ENCODE measurements around the gene MTNR1B. TPM values are rescaled to one million over a fixed set of nuclear protein-coding genes. Genes with fewer than 3 reads are reported as not detected.

Gene MTNR1B
- total and polyA plus RNA-seq, 4 donors: not detected

DNA sequence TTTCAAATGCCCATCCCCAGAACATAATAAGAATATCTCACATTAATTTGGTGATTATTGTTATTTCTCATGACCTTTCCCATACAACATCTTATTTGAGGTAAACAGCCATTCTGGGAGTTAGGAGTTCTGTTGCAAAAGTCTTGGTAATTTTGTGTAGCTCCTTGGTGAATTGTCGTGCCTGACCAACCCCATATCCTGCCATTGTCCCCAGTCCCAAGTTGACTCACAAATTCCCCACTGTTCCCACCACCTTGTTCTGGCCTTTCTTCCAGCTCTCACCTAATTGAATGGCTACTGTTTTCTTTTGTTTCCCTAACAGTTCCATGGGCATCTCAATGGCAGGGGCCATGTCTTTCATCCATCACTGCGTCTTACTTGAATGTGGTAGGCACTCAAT is 8.0 kb downstream of the MTNR1B start:
- no peak overlapping the region for H3K27ac ChIP-seq (ENCODE audit: low read depth in 1 of 2, low read length in 1 of 2)
- H3K4me3 ChIP-seq: no peak overlapping the region
- TF ChIP-seq, protein P1, sequence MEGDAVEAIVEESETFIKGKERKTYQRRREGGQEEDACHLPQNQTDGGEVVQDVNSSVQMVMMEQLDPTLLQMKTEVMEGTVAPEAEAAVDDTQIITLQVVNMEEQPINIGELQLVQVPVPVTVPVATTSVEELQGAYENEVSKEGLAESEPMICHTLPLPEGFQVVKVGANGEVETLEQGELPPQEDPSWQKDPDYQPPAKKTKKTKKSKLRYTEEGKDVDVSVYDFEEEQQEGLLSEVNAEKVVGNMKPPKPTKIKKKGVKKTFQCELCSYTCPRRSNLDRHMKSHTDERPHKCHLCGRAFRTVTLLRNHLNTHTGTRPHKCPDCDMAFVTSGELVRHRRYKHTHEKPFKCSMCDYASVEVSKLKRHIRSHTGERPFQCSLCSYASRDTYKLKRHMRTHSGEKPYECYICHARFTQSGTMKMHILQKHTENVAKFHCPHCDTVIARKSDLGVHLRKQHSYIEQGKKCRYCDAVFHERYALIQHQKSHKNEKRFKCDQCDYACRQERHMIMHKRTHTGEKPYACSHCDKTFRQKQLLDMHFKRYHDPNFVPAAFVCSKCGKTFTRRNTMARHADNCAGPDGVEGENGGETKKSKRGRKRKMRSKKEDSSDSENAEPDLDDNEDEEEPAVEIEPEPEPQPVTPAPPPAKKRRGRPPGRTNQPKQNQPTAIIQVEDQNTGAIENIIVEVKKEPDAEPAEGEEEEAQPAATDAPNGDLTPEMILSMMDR (IDR thresholded peaks at IDR 0.05; ENCODE audit: control extremely low read depth, extremely low read depth): no peak
- H3K9ac ChIP-seq (ENCODE audit: insufficient read depth in 1 of 2, low read length in 2 of 2): no peak overlapping the region
- no peaks in the 10 kb centered on the region for H3K27me3 ChIP-seq (ENCODE audit: control insufficient read depth in 3 of 3, insufficient read depth in 3 of 3, low read length in 2 of 3)
- no peak for ATAC-seq (ENCODE audit: insufficient read depth, low FRiP score)
- 63 to 72% methylated on average over 2 of the region's 2 CpGs for whole genome bisulfite sequencing, 2 donors
- no peak for DNase-seq
- no peaks in the 10 kb centered on the region for H3K4me1 ChIP-seq (ENCODE audit: control insufficient read depth in 5 of 5, insufficient read depth in 5 of 5, low read length in 5 of 5)
- H3K9me3 ChIP-seq (ENCODE audit: control insufficient read depth in 4 of 4, insufficient read depth in 3 of 4, low read length in 3 of 4): peaks cover 0 to 7% (median 0%) of the 10 kb centered on the region in 4 donors
- H3K36me3 ChIP-seq (ENCODE audit: control insufficient read depth in 4 of 4, insufficient read depth in 4 of 4, low read length in 4 of 4): no peaks in the 10 kb centered on the region

DNA sequence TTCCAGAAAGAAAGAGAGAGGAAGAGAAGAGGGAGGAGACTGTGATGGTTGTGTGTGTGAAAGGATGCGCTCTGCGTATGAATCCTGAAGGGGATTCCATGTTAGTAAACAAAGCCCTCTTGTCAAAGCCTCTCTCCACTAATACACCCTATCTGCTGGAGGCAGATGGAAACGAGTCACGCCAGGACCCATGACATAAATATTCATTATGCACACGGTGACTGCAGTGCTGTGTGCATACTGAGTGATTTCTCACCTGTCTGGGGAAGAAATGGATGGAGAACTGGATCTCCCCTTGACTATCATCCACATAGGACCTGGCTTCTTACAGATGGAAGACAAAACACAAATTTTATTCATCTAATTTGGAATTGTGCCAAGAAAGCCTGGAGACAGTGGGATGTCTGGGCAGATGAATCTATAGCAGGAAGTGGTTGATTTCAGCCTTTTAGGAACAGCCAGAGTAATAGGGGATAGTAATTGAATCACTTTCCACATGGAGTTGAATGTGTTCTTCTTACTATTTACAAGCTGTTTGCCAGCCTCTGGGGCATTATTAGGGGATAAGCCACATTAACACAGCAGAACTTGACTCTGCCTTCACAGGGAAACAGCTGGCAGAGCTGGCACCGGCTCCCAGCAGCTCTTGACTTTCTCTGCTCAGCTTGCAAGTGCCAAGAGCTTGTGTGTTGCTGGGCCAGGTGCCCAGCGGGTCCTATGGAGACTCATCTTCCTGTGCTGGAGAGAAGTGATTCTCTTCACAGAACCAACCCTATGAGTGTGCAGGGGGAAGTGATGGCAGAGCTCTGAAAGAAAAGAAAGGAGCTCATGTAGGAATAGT is 9.0 kb downstream of the MTNR1B start:
- Histone ChIP-seq H3K9ac (ENCODE audit: insufficient read depth in 1 of 2, low read length in 2 of 2) (no peak overlapping the region), H3K27ac (ENCODE audit: low read depth in 1 of 2, low read length in 1 of 2) (no peak overlapping the region), H3K4me3 (no peak overlapping the region), H3K27me3 (ENCODE audit: control insufficient read depth in 3 of 3, insufficient read depth in 3 of 3, low read length in 2 of 3) (no peaks in the 10 kb centered on the region), H3K36me3 (ENCODE audit: control insufficient read depth in 4 of 4, insufficient read depth in 4 of 4, low read length in 4 of 4) (no peaks in the 10 kb centered on the region), H3K9me3 (ENCODE audit: control insufficient read depth in 4 of 4, insufficient read depth in 3 of 4, low read length in 3 of 4) (peaks cover 0 to 13% (median 0%) of the 10 kb centered on the region in 4 donors), H3K4me1 (ENCODE audit: control insufficient read depth in 5 of 5, insufficient read depth in 5 of 5, low read length in 5 of 5) (no peaks in the 10 kb centered on the region)
- 80 to 90% methylated on average over 7 of the region's 7 CpGs for WGBS, 2 donors
- TF ChIP-seq, protein P1 (IDR thresholded peaks at IDR 0.05; ENCODE audit: control extremely low read depth, extremely low read depth): no peak
- DNase-seq: no peak
- no peak for ATAC-seq (ENCODE audit: insufficient read depth, low FRiP score)

DNA sequence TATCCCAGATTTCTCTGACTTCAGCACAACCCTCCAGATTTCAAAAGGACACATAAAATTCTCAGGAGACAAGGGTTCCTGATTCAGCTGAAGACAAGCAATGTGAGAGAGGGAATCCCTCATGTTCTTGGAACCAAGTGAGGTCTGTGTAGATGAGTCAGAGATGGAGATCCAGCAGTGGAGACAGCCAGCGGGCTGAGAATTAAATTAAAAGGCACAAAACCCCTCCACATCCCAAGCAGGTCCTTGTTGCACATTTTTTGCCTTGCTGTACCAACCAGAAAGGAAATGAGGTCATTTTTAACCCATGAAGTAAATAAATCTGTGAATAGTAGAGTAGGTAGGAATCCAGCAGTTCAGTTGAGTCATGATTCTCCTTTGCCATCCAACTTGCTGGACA is 9.7 kb downstream of the MTNR1B start:
- Histone ChIP-seq H3K4me3 (no peak overlapping the region), H3K9ac (ENCODE audit: insufficient read depth in 1 of 2, low read length in 2 of 2) (no peak overlapping the region), H3K27ac (ENCODE audit: low read depth in 1 of 2, low read length in 1 of 2) (no peak overlapping the region), H3K27me3 (ENCODE audit: control insufficient read depth in 3 of 3, insufficient read depth in 3 of 3, low read length in 2 of 3) (no peaks in the 10 kb centered on the region), H3K9me3 (ENCODE audit: control insufficient read depth in 4 of 4, insufficient read depth in 3 of 4, low read length in 3 of 4) (peaks cover 0 to 13% (median 0%) of the 10 kb centered on the region in 4 donors), H3K4me1 (ENCODE audit: control insufficient read depth in 5 of 5, insufficient read depth in 5 of 5, low read length in 5 of 5) (no peaks in the 10 kb centered on the region), H3K36me3 (ENCODE audit: control insufficient read depth in 4 of 4, insufficient read depth in 4 of 4, low read length in 4 of 4) (no peaks in the 10 kb centered on the region)
- ATAC-seq (ENCODE audit: insufficient read depth, low FRiP score) (no peak), DNase-seq (no peak)
- 89 to 93% methylated on average over 1 of the region's 1 CpG for WGBS, 2 donors
- TF ChIP-seq, protein P1 (IDR thresholded peaks at IDR 0.05; ENCODE audit: control extremely low read depth, extremely low read depth): no peak

Data from lung (tissue), 12 donors.